Keratinocyte (primary cell): ENCODE measurements around the gene VAMP4.

Experiments
- EZH2 ChIP-seq: IDR thresholded peaks from one replicate; pipeline ENCODE4 v1.6.1; 2012; ENCODE audit warnings: inconsistent platforms, mild to moderate bottlenecking, low read length, moderate library complexity
- TF ChIP-seq, protein P1 (sequence below), 3 experiments: IDR thresholded peaks in 1 of 3; conservative IDR thresholded peaks in 1 of 3; optimal IDR thresholded peaks in 1 of 3; 2 replicates in 2 of 3; 3 replicates in 1 of 3; pipeline versions ENCODE3 to v1.5.1; 2011; ENCODE audit warnings: low read length in 3 of 3, mild to moderate bottlenecking in 3 of 3, moderate library complexity in 2 of 3, control low read depth in 1 of 3, inconsistent platforms in 1 of 3; ENCODE audit not compliant: insufficient read depth in 2 of 3; ENCODE audit errors: extremely low read depth in 1 of 3

DNA sequence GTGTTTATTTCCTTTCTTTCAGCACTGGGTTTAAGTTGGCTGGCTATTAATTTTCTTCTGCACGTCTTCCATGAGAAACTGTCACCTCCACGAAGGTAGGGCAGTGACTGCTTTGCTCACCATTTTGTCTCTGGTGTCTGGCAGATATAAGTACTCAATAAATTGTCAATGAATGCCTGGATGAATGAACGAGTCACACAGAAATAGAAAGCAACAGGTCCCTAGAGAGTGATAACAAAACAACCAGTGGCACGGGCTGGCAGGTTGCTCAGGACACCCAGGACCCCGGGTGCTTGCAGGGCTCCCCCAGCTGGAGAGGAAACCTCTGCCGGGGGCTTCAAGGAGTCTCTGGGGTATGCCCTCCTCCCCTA lies 86.1 kb downstream of the VAMP4 start:
- TF ChIP-seq, protein P1, sequence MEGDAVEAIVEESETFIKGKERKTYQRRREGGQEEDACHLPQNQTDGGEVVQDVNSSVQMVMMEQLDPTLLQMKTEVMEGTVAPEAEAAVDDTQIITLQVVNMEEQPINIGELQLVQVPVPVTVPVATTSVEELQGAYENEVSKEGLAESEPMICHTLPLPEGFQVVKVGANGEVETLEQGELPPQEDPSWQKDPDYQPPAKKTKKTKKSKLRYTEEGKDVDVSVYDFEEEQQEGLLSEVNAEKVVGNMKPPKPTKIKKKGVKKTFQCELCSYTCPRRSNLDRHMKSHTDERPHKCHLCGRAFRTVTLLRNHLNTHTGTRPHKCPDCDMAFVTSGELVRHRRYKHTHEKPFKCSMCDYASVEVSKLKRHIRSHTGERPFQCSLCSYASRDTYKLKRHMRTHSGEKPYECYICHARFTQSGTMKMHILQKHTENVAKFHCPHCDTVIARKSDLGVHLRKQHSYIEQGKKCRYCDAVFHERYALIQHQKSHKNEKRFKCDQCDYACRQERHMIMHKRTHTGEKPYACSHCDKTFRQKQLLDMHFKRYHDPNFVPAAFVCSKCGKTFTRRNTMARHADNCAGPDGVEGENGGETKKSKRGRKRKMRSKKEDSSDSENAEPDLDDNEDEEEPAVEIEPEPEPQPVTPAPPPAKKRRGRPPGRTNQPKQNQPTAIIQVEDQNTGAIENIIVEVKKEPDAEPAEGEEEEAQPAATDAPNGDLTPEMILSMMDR (optimal IDR thresholded peaks at IDR 0.05 in 1 of 3, IDR thresholded peaks at IDR 0.05 in 1 of 3, conservative IDR thresholded peaks at IDR 0.05 in 1 of 3; ENCODE audit: extremely low read depth in 1 of 3, insufficient read depth in 2 of 3, low read length in 3 of 3) = no peak
- TF ChIP-seq EZH2 = no peak
